ENCODE results near the gene PRRC2B. TPM values are rescaled to one million over a fixed set of nuclear protein-coding genes. Genes with fewer than 3 reads are reported as not detected.
A peak's percentile ranks its signal among the peaks of the same experiment; 100 is the strongest.

Gene PRRC2B
- total and polyA plus RNA-seq, 2 experiments from 2014 or later, result 45.0 to 193 TPM

GRCh38 chr9:131361202-131361833 is 32.6 kb upstream of the PRRC2B start:
- ATAC-seq (no peak), DNase-seq (ENCODE audit: low spot score) (no peak)
- TF ChIP-seq STAT1 (IDR thresholded peaks at IDR 0.05; ENCODE audit: unreplicated experiment) (no peak), ZNF331 (CRISPR knock-in tag; IDR thresholded peaks at IDR 0.05; ENCODE audit: low read depth) (no peak), CREB1 (CRISPR knock-in tag; IDR thresholded peaks at IDR 0.05; ENCODE audit: low read depth) (no peak), CTCF (conservative IDR thresholded peaks at IDR 0.05; ENCODE audit: low read depth in 2 of 2) (no peak), EZH2phosphoT487 (IDR thresholded peaks at IDR 0.05; ENCODE audit: unreplicated experiment) (no peak), ZNF462 (CRISPR knock-in tag; IDR thresholded peaks at IDR 0.05) (no peak), POLR2AphosphoS5 (IDR thresholded peaks at IDR 0.05; ENCODE audit: low read depth) (no peak)
- TF ChIP-seq, protein P1, sequence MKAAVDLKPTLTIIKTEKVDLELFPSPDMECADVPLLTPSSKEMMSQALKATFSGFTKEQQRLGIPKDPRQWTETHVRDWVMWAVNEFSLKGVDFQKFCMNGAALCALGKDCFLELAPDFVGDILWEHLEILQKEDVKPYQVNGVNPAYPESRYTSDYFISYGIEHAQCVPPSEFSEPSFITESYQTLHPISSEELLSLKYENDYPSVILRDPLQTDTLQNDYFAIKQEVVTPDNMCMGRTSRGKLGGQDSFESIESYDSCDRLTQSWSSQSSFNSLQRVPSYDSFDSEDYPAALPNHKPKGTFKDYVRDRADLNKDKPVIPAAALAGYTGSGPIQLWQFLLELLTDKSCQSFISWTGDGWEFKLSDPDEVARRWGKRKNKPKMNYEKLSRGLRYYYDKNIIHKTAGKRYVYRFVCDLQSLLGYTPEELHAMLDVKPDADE (IDR thresholded peaks at IDR 0.05), result no peak
- no peak overlapping the region for H3K27ac ChIP-seq (ENCODE audit: low read depth)
- no peak overlapping the region for H3K4me2 ChIP-seq
- no peaks in the 10 kb centered on the region for H3K36me3 ChIP-seq (ENCODE audit: insufficient read depth)
- Mint-ChIP-seq H3K36me3 (ENCODE audit: low read depth) (no peaks in the 10 kb centered on the region), H3K27me3 (ENCODE audit: insufficient read depth, low read depth, poor library complexity) (peaks cover 5% of the 10 kb centered on the region), H3K27ac (no peak overlapping the region), H3K9me3 (no peaks in the 10 kb centered on the region), H3K4me3 (no peak overlapping the region), H3K4me1 (peaks cover 19% of the 10 kb centered on the region)
- H3K27me3 ChIP-seq (ENCODE audit: insufficient read depth), result no peaks in the 10 kb centered on the region
- no peaks in the 10 kb centered on the region for H3K79me2 ChIP-seq (replicated peaks; ENCODE audit: insufficient read depth)
- H4K20me1 ChIP-seq (replicated peaks; ENCODE audit: insufficient read depth), result no peaks in the 10 kb centered on the region
- peaks cover 12% of the 10 kb centered on the region for H3F3A ChIP-seq (replicated peaks; ENCODE audit: low read depth)
- H2AFZ ChIP-seq, result peak overlapping the region; percentile 47; the same call in 1 of the 2 replicates
- no peak overlapping the region for H3K4me3 ChIP-seq
- H3K4me1 ChIP-seq (ENCODE audit: insufficient read depth), result peaks cover 17% of the 10 kb centered on the region
- H3K9me2 ChIP-seq (ENCODE audit: insufficient read depth), result no peaks in the 10 kb centered on the region
